GM12878 (cell line): Measurements from ENCODE around the gene BMERB1. TPM values are rescaled to one million over a fixed set of nuclear protein-coding genes. Genes with fewer than 3 reads are reported as not detected.

ENCODE experiments used
- ATAC-seq: fragments of 200-7000 bp; cut with Tn5 transposase; 3 replicates; pipeline ENCODE4 v1.9.1; 2020; ENCODE audit warnings: mild to moderate bottlenecking, moderate library complexity
- BruUV-seq: library from RNA; stranded (reverse); fragments of 400-500 nt; replicated peaks from 2 replicates; lab custom pipeline; 2021; lab: Mats Ljungman, UMichigan
- CTCF ChIA-PET: fragments of 300-600 bp; sonication (Branson Sonifier 250); formaldehyde crosslinking; extraction: SDS; loops from one replicate; lab custom pipeline; 2021; ENCODE audit warnings: inconsistent platforms; lab: Yijun Ruan, JAX
- POLR2A ChIA-PET: fragments of 350-600 bp; formaldehyde crosslinking; extraction: SDS; loops from one replicate; lab custom pipeline; 2021; ENCODE audit warnings: inconsistent platforms; lab: Charles Lee
- RAD21 ChIA-PET: fragments of 300-600 bp; sonication (Branson Sonifier 250); formaldehyde crosslinking; loops from one replicate; lab custom pipeline; 2023; ENCODE audit warnings: antibody characterized with exemption; ENCODE audit not compliant: unreplicated experiment; lab: Charles Lee
- SMC1A ChIA-PET: fragments of 300-600 bp; sonication (Branson Sonifier 250); formaldehyde crosslinking; loops from one replicate; lab custom pipeline; 2023; ENCODE audit not compliant: unreplicated experiment, uncharacterized antibody; lab: Charles Lee
- DNase-seq: peaks from one replicate; pipeline ENCODE4 v3.0.0-alpha.2; 2011; ENCODE audit warnings: low read depth, low spot score
- FAIRE-seq: peaks from 3 replicates; lab custom pipeline; 2011; peaks lifted over from hg19 to GRCh38; lab: Jason Lieb, UNC
- H2AFZ ChIP-seq: 2 replicates; pipeline ENCODE4 v1.6.0; 2011; ENCODE audit warnings: low read depth, low read length, control low read depth; ENCODE audit not compliant: control insufficient read depth
- H3K27ac ChIP-seq: 2 replicates; pipeline ENCODE4 v1.5.1; 2011; ENCODE audit warnings: control low read depth; ENCODE audit not compliant: control insufficient read depth, insufficient read depth
- H3K27me3 ChIP-seq, 2 experiments: replicated peaks in 1 of 2; 2 replicates each; pipeline versions ENCODE4 v1.6.0 to v1.6.1; 2011; ENCODE audit warnings: low read length in 1 of 2; ENCODE audit not compliant: control insufficient read depth in 2 of 2, insufficient read depth in 2 of 2
- H3K36me3 ChIP-seq, 2 experiments: 2 replicates each; pipeline ENCODE4 v1.5.1; 2011; ENCODE audit warnings: low read length in 1 of 2; ENCODE audit not compliant: control insufficient read depth in 2 of 2, insufficient read depth in 2 of 2
- H3K4me1 ChIP-seq: 2 replicates; pipeline ENCODE4 v1.6.1; 2011; ENCODE audit warnings: mild to moderate bottlenecking, low read length, moderate library complexity, mixed read lengths; ENCODE audit not compliant: control insufficient read depth, insufficient read depth
- H3K4me2 ChIP-seq: 2 replicates; pipeline ENCODE4 v1.6.0; 2011; ENCODE audit warnings: control low read depth; ENCODE audit not compliant: control insufficient read depth, insufficient read depth
- H3K4me3 ChIP-seq: fragments of 200-600 bp; sonication (generic); 2 replicates; pipeline ENCODE4 v1.5.1; 2016
- H3K79me2 ChIP-seq: 2 replicates; pipeline ENCODE4 v1.6.0; 2011; ENCODE audit warnings: low read length; ENCODE audit not compliant: control insufficient read depth, insufficient read depth
- H3K9ac ChIP-seq: 2 replicates; pipeline ENCODE4 v1.8.0; 2011; ENCODE audit warnings: low read length, control low read depth, mixed read lengths; ENCODE audit not compliant: control insufficient read depth, insufficient read depth
- H3K9me3 ChIP-seq: replicated peaks from 3 replicates; pipeline ENCODE4 v1.5.1; 2011; ENCODE audit warnings: mild to moderate bottlenecking, low read length; ENCODE audit not compliant: control insufficient read depth, insufficient read depth
- H4K20me1 ChIP-seq: 2 replicates; pipeline ENCODE4 v1.6.0; 2011; ENCODE audit not compliant: control insufficient read depth, insufficient read depth
- ATF3 ChIP-seq: IDR thresholded peaks from 2 replicates; pipeline ENCODE4 v1.6.1; 2011; ENCODE audit warnings: low read depth, mild to moderate bottlenecking, low read length, moderate library complexity, borderline replicate concordance; ENCODE audit errors: extremely low read depth
- CREB1 ChIP-seq: IDR thresholded peaks from 2 replicates; pipeline ENCODE4 v1.6.1; 2012; ENCODE audit warnings: low read depth, mild to moderate bottlenecking, inconsistent platforms
- DPF2 ChIP-seq: fragments of 450-650 bp; IDR thresholded peaks from 2 replicates; pipeline ENCODE4 v1.6.1; 2017; ENCODE audit warnings: mild to moderate bottlenecking
- EZH2 ChIP-seq: IDR thresholded peaks from 2 replicates; pipeline ENCODE4 v1.6.1; 2012; ENCODE audit warnings: low read depth, mild to moderate bottlenecking, control low read depth, inconsistent platforms, low read length, borderline replicate concordance; ENCODE audit not compliant: control insufficient read depth
- MYB ChIP-seq: fragments of 150-350 bp; IDR thresholded peaks from 2 replicates; pipeline ENCODE4 v1.6.1; 2014; ENCODE audit warnings: mild to moderate bottlenecking, low read depth, low read length, borderline replicate concordance
- PKNOX1 ChIP-seq: fragments of 450-650 bp; IDR thresholded peaks from 2 replicates; pipeline ENCODE4 v1.6.1; 2016; ENCODE audit warnings: mild to moderate bottlenecking
- POLR2AphosphoS5 ChIP-seq: IDR thresholded peaks from 2 replicates; pipeline ENCODE4 v1.6.1; 2011; ENCODE audit warnings: mild to moderate bottlenecking, low read length, inconsistent platforms
- RBBP5 ChIP-seq: fragments of 200-600 bp; sonication (generic); conservative IDR thresholded peaks from 2 replicates; pipeline ENCODE4 v1.6.1; 2016
- SIN3A ChIP-seq: IDR thresholded peaks from 2 replicates; pipeline ENCODE4 v1.6.1; 2012; ENCODE audit warnings: low read depth, low read length, improper control_type of control experiment
- SMAD1 ChIP-seq: fragments of 450-650 bp; IDR thresholded peaks from 2 replicates; pipeline ENCODE4 v1.6.1; 2018; ENCODE audit warnings: mild to moderate bottlenecking, low read depth; ENCODE audit not compliant: partially characterized antibody
- TAF1 ChIP-seq: IDR thresholded peaks from 2 replicates; pipeline ENCODE4 v1.6.1; 2011; ENCODE audit warnings: mild to moderate bottlenecking, low read depth, low read length, borderline replicate concordance
- ZNF24 ChIP-seq: fragments of 450-650 bp; IDR thresholded peaks from 2 replicates; pipeline ENCODE4 v1.6.1; 2017; ENCODE audit warnings: antibody characterized with exemption, mild to moderate bottlenecking
- WGBS: methylation state at CpG from one replicate; pipeline ENCODE4 v1.1.6; 2016; ENCODE audit warnings: low lambda C conversion rate; ENCODE audit not compliant: insufficient replicate concordance, insufficient coverage; ENCODE audit errors: missing lambda C conversion rate; 5-methylcytosine and 5-hydroxymethylcytosine counted together
- in situ Hi-C: fragments of 300-500 bp; cut with MboI; formaldehyde crosslinking; loops from 9 replicates; pipeline ENCODE4 v1.14.3; 2018; ENCODE audit warnings: mixed read lengths
- intact Hi-C: fragments of 100-400 bp; cut with micrococcal nuclease; formaldehyde crosslinking; loops from one replicate; pipeline ENCODE4 v1.14.2; 2022; ENCODE audit not compliant: unreplicated experiment
- polyA plus RNA-seq, 11 experiments: library from polyadenylated mRNA; depleted of rRNA in 4 of 11; unstranded in 6 of 11; stranded (reverse) in 5 of 11; fragments of >200 nt; fragmentation: Nextera tagmentation in 4 of 11; fragmentation: Illumina TruSeq in 1 of 11; extraction: Ambion mirVana in 4 of 11; extraction: Trizol in 1 of 11; gene quantifications; 1 replicate in 1 of 11; 2 replicates in 10 of 11; pipeline versions ENCODE4 v1.2.1 to v1.2.3, GENCODE V29; 2011 to 2016; ENCODE audit warnings: inconsistent platforms in 2 of 11, missing spikeins in 2 of 11, low read depth in 1 of 11
- total RNA-seq, 4 experiments: library from RNA; depleted of rRNA in 3 of 4; stranded (reverse); fragments of >200 nt in 3 of 4; fragmentation: Illumina TruSeq in 1 of 4; extraction: Trizol in 1 of 4; gene quantifications; 2 replicates each; pipeline versions ENCODE4 v1.2.1 to v1.2.3, GENCODE V29; 2013 to 2021
- TF ChIP-seq, protein P1 (sequence below): IDR thresholded peaks from 2 replicates; pipeline ENCODE4 v1.6.1; 2012; ENCODE audit warnings: low read depth, low read length, improper control_type of control experiment

Gene BMERB1
- total and polyA plus RNA-seq, 10 of the 15 experiments (the other 5 are each of a cell fraction or from before 2014, with no cell fraction given): 0.05 to 0.68 (median 0.34) TPM

DNA sequence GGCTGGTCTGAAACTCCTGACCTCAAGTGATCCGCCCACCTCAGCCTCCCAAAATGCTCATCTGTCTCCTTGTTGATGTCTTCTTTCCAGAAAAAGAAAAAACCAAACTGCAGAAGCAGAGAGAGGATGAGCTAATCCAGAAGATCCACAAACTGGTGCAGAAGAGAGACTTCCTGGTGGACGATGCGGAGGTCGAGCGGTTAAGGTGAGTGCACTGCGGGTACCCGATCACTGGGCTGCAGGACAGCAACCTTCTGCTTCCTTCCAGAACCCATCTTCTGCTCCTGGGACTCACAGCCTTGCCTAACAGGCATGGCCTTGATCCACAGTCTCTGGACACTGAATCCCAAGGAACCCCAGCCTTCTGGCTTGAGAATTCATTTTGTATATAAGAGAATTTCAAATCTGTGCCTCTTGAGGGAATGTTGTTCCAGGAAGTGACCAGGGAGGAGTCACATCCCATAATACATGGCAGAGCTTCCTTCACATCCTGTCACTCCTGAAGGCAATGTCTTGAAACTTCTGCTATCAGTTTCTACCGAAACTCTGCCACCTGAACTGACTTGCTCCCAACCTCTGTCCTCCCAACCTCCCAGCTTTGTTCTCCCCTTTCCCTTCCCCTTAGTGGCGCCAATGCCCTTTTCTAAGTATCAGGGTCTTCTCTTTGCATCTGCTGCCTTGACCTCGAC lies 146.9 kb downstream of the BMERB1 start:
- Histone ChIP-seq H3K4me2 (no peak overlapping the region), H3K79me2 (no peaks in the 10 kb centered on the region), H2AFZ (no peak overlapping the region), H3K36me3 (no peaks in the 10 kb centered on the region), H3K9ac (no peak overlapping the region), H3K9me3 (no peaks in the 10 kb centered on the region; the same call in 1 of the 3 replicates), H3K4me1 (no peaks in the 10 kb centered on the region), H3K27ac (no peak overlapping the region), H4K20me1 (no peaks in the 10 kb centered on the region), H3K27me3 (no peaks in the 10 kb centered on the region), H3K4me3 (no peak overlapping the region)
- BruUV-seq: no TSS peak
- in situ Hi-C loops (no loop called here), intact Hi-C loops (no loop called here)
- TF ChIP-seq TAF1: no peak
- no peak for TF ChIP-seq RBBP5
- no peak for TF ChIP-seq ZNF24
- no peak for TF ChIP-seq EZH2
- TF ChIP-seq PKNOX1: no peak
- no peak for TF ChIP-seq CREB1
- no peak for TF ChIP-seq DPF2
- TF ChIP-seq SIN3A: no peak
- TF ChIP-seq SMAD1: no peak
- no peak for TF ChIP-seq ATF3
- TF ChIP-seq POLR2AphosphoS5: no peak
- TF ChIP-seq MYB: no peak
- TF ChIP-seq, protein P1, sequence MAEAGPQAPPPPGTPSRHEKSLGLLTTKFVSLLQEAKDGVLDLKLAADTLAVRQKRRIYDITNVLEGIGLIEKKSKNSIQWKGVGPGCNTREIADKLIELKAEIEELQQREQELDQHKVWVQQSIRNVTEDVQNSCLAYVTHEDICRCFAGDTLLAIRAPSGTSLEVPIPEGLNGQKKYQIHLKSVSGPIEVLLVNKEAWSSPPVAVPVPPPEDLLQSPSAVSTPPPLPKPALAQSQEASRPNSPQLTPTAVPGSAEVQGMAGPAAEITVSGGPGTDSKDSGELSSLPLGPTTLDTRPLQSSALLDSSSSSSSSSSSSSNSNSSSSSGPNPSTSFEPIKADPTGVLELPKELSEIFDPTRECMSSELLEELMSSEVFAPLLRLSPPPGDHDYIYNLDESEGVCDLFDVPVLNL: no peak
- CTCF ChIA-PET: interaction anchor here (0.8 kb wide), 1 partner anchor 175 kb away, joined by 3 read pairs; no protein-coding TSS in a partner anchor
- no peak for ATAC-seq
- RAD21 ChIA-PET: no interaction called here
- SMC1A ChIA-PET: interaction anchor here (1.2 to 2.5 kb wide), 2 partner anchors 9 to 14 kb away, joined by 3 to 6 read pairs; no protein-coding TSS in a partner anchor
- no peak for FAIRE-seq
- WGBS: 76% methylated on average over 10 of the region's 10 CpGs
- no peak for DNase-seq
- POLR2A ChIA-PET: no interaction called here
